SK-N-MC (cell line): ENCODE measurements around the gene TNNC2.

Experiments
- EZH2 ChIP-seq: fragments of 200-600 bp; sonication (generic); IDR thresholded peaks from one replicate; pipeline ENCODE4 v1.6.1; 2017; ENCODE audit warnings: antibody characterized with exemption
- POLR2AphosphoS5 ChIP-seq: IDR thresholded peaks from 2 replicates; pipeline ENCODE4 v1.6.1; 2012; ENCODE audit warnings: mild to moderate bottlenecking, low read depth, low read length, borderline replicate concordance

DNA sequence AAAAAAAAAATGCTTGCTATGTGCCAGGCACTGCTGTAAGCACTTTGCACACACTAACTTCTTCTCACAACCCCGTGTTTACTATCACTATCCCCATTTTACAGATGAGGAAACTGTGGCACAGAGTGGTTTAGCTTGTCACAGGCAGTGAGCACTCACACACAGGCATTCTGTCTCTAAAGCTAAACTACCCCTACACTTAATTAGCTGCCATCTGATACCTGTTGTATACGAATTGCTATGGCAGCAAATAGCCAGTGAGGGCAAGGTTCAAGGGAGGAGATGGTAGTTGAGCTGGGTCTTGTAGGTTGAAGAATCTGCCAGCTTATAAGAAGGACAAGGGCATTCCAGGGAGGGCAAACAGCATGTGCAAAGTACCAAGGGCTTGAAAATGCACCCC, 5.2 kb downstream of the TNNC2 start:
- TF ChIP-seq EZH2, result no peak
- TF ChIP-seq POLR2AphosphoS5, result no peak
